IMR-90 (cell line): ENCODE measurements around the gene ACSL1. TPM values are rescaled to one million over a fixed set of nuclear protein-coding genes. Genes with fewer than 3 reads are reported as not detected.

ENCODE experiments used
- ATAC-seq: fragments of 200-7000 bp; cut with Tn5 transposase; 2 replicates; pipeline ENCODE4 v1.9.1; 2020; ENCODE audit warnings: low read depth, mild to moderate bottlenecking, moderate library complexity
- BruUV-seq: library from RNA; stranded (reverse); fragments of 400-500 nt; replicated peaks from 2 replicates; lab custom pipeline; 2021; lab: Mats Ljungman, UMichigan
- CTCF ChIA-PET: fragments of 300-600 bp; formaldehyde crosslinking; extraction: SDS; loops from one replicate; lab custom pipeline; 2021; ENCODE audit warnings: antibody characterized with exemption; lab: Yijun Ruan, JAX
- POLR2A ChIA-PET: fragments of 300-600 bp; sonication (Branson Sonifier 250); formaldehyde crosslinking; loops from one replicate; lab custom pipeline; 2022; ENCODE audit warnings: antibody characterized with exemption; ENCODE audit not compliant: unreplicated experiment; lab: Charles Lee
- DNase-seq: peaks from one replicate; pipeline ENCODE4 v3.0.0; 2013
- H2AFZ ChIP-seq: replicated peaks from 2 replicates; pipeline ENCODE3; 2013; ENCODE audit warnings: low read length, mild to moderate bottlenecking; ENCODE audit not compliant: poor library complexity
- H2AK5ac ChIP-seq: 2 replicates; pipeline ENCODE4 v1.6.1; 2013; ENCODE audit warnings: low read depth, low read length, inconsistent platforms
- H2AK9ac ChIP-seq: replicated peaks from 2 replicates; pipeline ENCODE3; 2013; ENCODE audit warnings: mild to moderate bottlenecking, low read depth, low read length, moderate library complexity; ENCODE audit not compliant: poor library complexity
- H2BK120ac ChIP-seq: 2 replicates; pipeline ENCODE4 v1.6.1; 2013; ENCODE audit warnings: low read depth, low read length, inconsistent platforms
- H2BK15ac ChIP-seq: 3 replicates; pipeline ENCODE4 v1.6.1; 2013; ENCODE audit warnings: low read depth, low read length, inconsistent platforms
- H2BK20ac ChIP-seq: 2 replicates; pipeline ENCODE4 v1.6.1; 2013; ENCODE audit warnings: low read depth, mild to moderate bottlenecking, inconsistent platforms, low read length, moderate library complexity
- H2BK5ac ChIP-seq: 2 replicates; pipeline ENCODE4 v1.6.1; 2013; ENCODE audit warnings: mild to moderate bottlenecking, low read depth, low read length, inconsistent platforms; ENCODE audit not compliant: poor library complexity, severe bottlenecking
- H3K14ac ChIP-seq: replicated peaks from 2 replicates; pipeline ENCODE4 v1.6.1; 2013; ENCODE audit warnings: low read depth, low read length, inconsistent platforms
- H3K18ac ChIP-seq: 2 replicates; pipeline ENCODE4 v1.6.1; 2013; ENCODE audit warnings: low read depth, low read length, control low read depth
- H3K23ac ChIP-seq: 2 replicates; pipeline ENCODE4 v1.6.1; 2013; ENCODE audit warnings: low read depth, low read length, inconsistent platforms
- H3K27ac ChIP-seq: 2 replicates; pipeline ENCODE4 v1.5.1; 2013; ENCODE audit warnings: mild to moderate bottlenecking, control low read depth, low read length; ENCODE audit not compliant: insufficient read depth
- H3K27me3 ChIP-seq: 2 replicates; pipeline ENCODE4 v1.6.1; 2013; ENCODE audit warnings: low read length; ENCODE audit not compliant: control insufficient read depth, insufficient read depth
- H3K36me3 ChIP-seq: 2 replicates; pipeline ENCODE4 v1.6.1; 2013; ENCODE audit warnings: low read length, mixed read lengths; ENCODE audit not compliant: control insufficient read depth, insufficient read depth
- H3K4ac ChIP-seq: 2 replicates; pipeline ENCODE4 v1.6.1; 2013; ENCODE audit warnings: low read depth, low read length, inconsistent platforms
- H3K4me1 ChIP-seq: 2 replicates; pipeline ENCODE4 v1.6.1; 2013; ENCODE audit warnings: low read length, mixed read lengths; ENCODE audit not compliant: control insufficient read depth, insufficient read depth
- H3K4me2 ChIP-seq: 2 replicates; pipeline ENCODE4 v1.6.1; 2013; ENCODE audit warnings: low read depth, mild to moderate bottlenecking, control low read depth, low read length, moderate library complexity
- H3K4me3 ChIP-seq: 2 replicates; pipeline ENCODE4 v1.5.1; 2013; ENCODE audit warnings: low read depth, mild to moderate bottlenecking, control low read depth, low read length, moderate library complexity; ENCODE audit not compliant: insufficient read depth
- H3K56ac ChIP-seq: 2 replicates; pipeline ENCODE4 v1.6.1; 2013; ENCODE audit warnings: low read length, inconsistent platforms; ENCODE audit not compliant: insufficient read depth; ENCODE audit errors: extremely low read depth
- H3K79me1 ChIP-seq, 2 experiments: 2 replicates each; pipeline ENCODE4 v1.6.1; 2013; ENCODE audit warnings: low read length in 2 of 2, inconsistent platforms in 1 of 2, low read depth in 1 of 2
- H3K9ac ChIP-seq: 2 replicates; pipeline ENCODE4 v1.6.1; 2013; ENCODE audit warnings: low read depth, low read length, control low read depth
- H3K9me1 ChIP-seq: 2 replicates; pipeline ENCODE4 v1.6.1; 2013; ENCODE audit warnings: low read length, inconsistent platforms; ENCODE audit not compliant: insufficient read depth
- H3K9me3 ChIP-seq: 2 replicates; pipeline ENCODE4 v1.6.1; 2013; ENCODE audit warnings: low read length; ENCODE audit not compliant: control insufficient read depth, insufficient read depth
- H4K20me1 ChIP-seq: 2 replicates; pipeline ENCODE4 v1.6.1; 2013; ENCODE audit warnings: low read length, inconsistent platforms; ENCODE audit not compliant: insufficient read depth
- H4K5ac ChIP-seq: 2 replicates; pipeline ENCODE4 v1.6.1; 2013; ENCODE audit warnings: mild to moderate bottlenecking, low read depth, low read length, control low read depth
- H4K8ac ChIP-seq, 2 experiments: 2 replicates each; pipeline ENCODE4 v1.6.1; 2013; ENCODE audit warnings: low read depth in 2 of 2, low read length in 2 of 2, control low read depth in 1 of 2, inconsistent platforms in 1 of 2
- H4K91ac ChIP-seq: 2 replicates; pipeline ENCODE4 v1.6.1; 2013; ENCODE audit warnings: low read depth, low read length, inconsistent platforms; ENCODE audit not compliant: insufficient read depth
- BHLHE40 ChIP-seq: fragments of 150-350 bp; IDR thresholded peaks from 2 replicates; pipeline ENCODE4 v1.6.1; 2016; ENCODE audit warnings: mild to moderate bottlenecking, low read depth, low read length
- CEBPB ChIP-seq: IDR thresholded peaks from 2 replicates; pipeline ENCODE4 v1.6.1; 2012; ENCODE audit warnings: low read depth, low read length, improper control_type of control experiment
- CHD1 ChIP-seq: IDR thresholded peaks from 2 replicates; pipeline ENCODE4 v1.6.1; 2012; ENCODE audit warnings: low read depth, low read length, improper control_type of control experiment
- CTCF ChIP-seq: conservative IDR thresholded peaks from 2 replicates; pipeline ENCODE4 v1.5.1; 2012; ENCODE audit warnings: mild to moderate bottlenecking, low read depth, low read length, improper control_type of control experiment
- ELK1 ChIP-seq: fragments of 150-350 bp; IDR thresholded peaks from 2 replicates; pipeline ENCODE4 v1.6.1; 2016; ENCODE audit warnings: low read depth, mild to moderate bottlenecking, low read length, moderate library complexity, borderline replicate concordance
- FOS ChIP-seq: fragments of 150-350 bp; IDR thresholded peaks from 2 replicates; pipeline ENCODE4 v1.6.1; 2016; ENCODE audit warnings: low read depth, low read length
- MAFK ChIP-seq: IDR thresholded peaks from 2 replicates; pipeline ENCODE4 v1.6.1; 2012; ENCODE audit warnings: low read depth, low read length, improper control_type of control experiment
- MAZ ChIP-seq: IDR thresholded peaks from 2 replicates; pipeline ENCODE4 v1.6.1; 2012; ENCODE audit warnings: low read depth, mild to moderate bottlenecking, low read length, improper control_type of control experiment, moderate library complexity, borderline replicate concordance
- MXI1 ChIP-seq: IDR thresholded peaks from 2 replicates; pipeline ENCODE4 v1.6.1; 2012; ENCODE audit warnings: low read depth, mild to moderate bottlenecking, low read length, moderate library complexity, borderline replicate concordance
- POLR2A ChIP-seq: IDR thresholded peaks from 2 replicates; pipeline ENCODE4 v1.6.1; 2012; ENCODE audit warnings: mild to moderate bottlenecking, low read depth, low read length
- RFX5 ChIP-seq: IDR thresholded peaks from 2 replicates; pipeline ENCODE4 v1.8.0; 2012; ENCODE audit warnings: low read depth, mild to moderate bottlenecking, low read length, moderate library complexity
- SMC3 ChIP-seq: fragments of 150-350 bp; IDR thresholded peaks from 2 replicates; pipeline ENCODE4 v1.6.1; 2016; ENCODE audit warnings: low read depth, mild to moderate bottlenecking, antibody characterized with exemption, low read length, moderate library complexity
- WGBS, 2 experiments: methylation state at CpG; one replicate each; pipeline versions ENCODE4 v1.1.5 to v1.1.7; 2013; ENCODE audit warnings: missing lambda C conversion rate in 2 of 2; ENCODE audit not compliant: insufficient read length in 1 of 2; ENCODE audit errors: extremely low coverage in 2 of 2; 5-methylcytosine and 5-hydroxymethylcytosine counted together
- dilution Hi-C: fragments of 300-500 bp; cut with HindIII; formaldehyde crosslinking; loops from one replicate; pipeline ENCODE4 v1.14.3; 2018; ENCODE audit warnings: low sequenced_read_pairs; ENCODE audit not compliant: unreplicated experiment
- in situ Hi-C: fragments of 300-500 bp; cut with MboI; formaldehyde crosslinking; loops from 3 replicates; pipeline ENCODE4 v1.14.3; 2019; ENCODE audit warnings: low sequenced_read_pairs, inconsistent platforms, mixed read lengths
- intact Hi-C: fragments of 100-400 bp; cut with micrococcal nuclease; formaldehyde crosslinking; loops from 2 replicates; pipeline ENCODE4 v1.10.0; 2022
- polyA plus RNA-seq, 3 experiments: library from polyadenylated mRNA; depleted of rRNA; stranded (reverse); fragments of >200 nt; gene quantifications; 2 replicates each; pipeline ENCODE4 v1.2.3, GENCODE V29; 2012; ENCODE audit warnings: low replicate concordance in 1 of 3
- total RNA-seq: library from RNA; depleted of rRNA; stranded (reverse); fragments of >200 nt; gene quantifications from 2 replicates; pipeline ENCODE4 v1.2.3, GENCODE V29; 2012

The ACSL1 gene
- total and polyA plus RNA-seq, 2 of the 4 experiments (the other 2 are of a cell fraction), result 14.4 to 26.0 TPM

- H3K23ac ChIP-seq, result no peak overlapping the region
- ChIA-PET CTCF (interaction anchor here (1.3 kb wide), 1 partner anchor 155 kb away, joined by 3 read pairs; no protein-coding TSS in a partner anchor), POLR2A (interaction anchor here (0.5 kb wide), 1 partner anchor 19 kb away, joined by 5 read pairs; no protein-coding TSS in a partner anchor)
- no peaks in the 10 kb centered on the region for H3K27me3 ChIP-seq
- no peaks in the 10 kb centered on the region for H3K36me3 ChIP-seq
- no peak overlapping the region for H2BK15ac ChIP-seq
- H2BK5ac ChIP-seq, result no peak overlapping the region
- no peaks in the 10 kb centered on the region for H4K20me1 ChIP-seq
- no peak overlapping the region for H2BK20ac ChIP-seq
- no peak overlapping the region for H3K14ac ChIP-seq
- intact Hi-C loops (no loop called here), dilution Hi-C loops (no loop called here), in situ Hi-C loops (no loop called here)
- WGBS, 2 experiments, result 80% methylated on average over 5 of the region's 6 CpGs; no CpG with 5 or more reads in 1 of the 2 experiments
- no peak overlapping the region for H3K4me2 ChIP-seq
- H2BK120ac ChIP-seq, result no peak overlapping the region
- ATAC-seq, result no peak
- H3K4ac ChIP-seq, result no peak overlapping the region
- H3K56ac ChIP-seq, result no peak overlapping the region
- H3K9ac ChIP-seq, result no peak overlapping the region
- H3K9me1 ChIP-seq, result no peaks in the 10 kb centered on the region
- H3K79me1 ChIP-seq, result no peaks in the 10 kb centered on the region
- BruUV-seq, result no TSS peak
- H3K18ac ChIP-seq, result no peak overlapping the region
- H4K5ac ChIP-seq, result no peak overlapping the region
- no peak overlapping the region for H4K91ac ChIP-seq
- H3K4me3 ChIP-seq, result no peak overlapping the region
- no peak overlapping the region for H3K27ac ChIP-seq
- no peak overlapping the region for H2AK5ac ChIP-seq
- peaks cover 6% of the 10 kb centered on the region; the same call in 1 of the 2 replicates for H3K4me1 ChIP-seq
- DNase-seq, result no peak
- H2AK9ac ChIP-seq, result no peak overlapping the region
- H2AFZ ChIP-seq, result no peak overlapping the region
- TF ChIP-seq SMC3 (no peak), MXI1 (no peak), ELK1 (no peak), CTCF (no peak), BHLHE40 (no peak), POLR2A (no peak), RFX5 (no peak), CHD1 (no peak), MAFK (no peak), CEBPB (no peak), FOS (no peak), MAZ (no peak)
- no peaks in the 10 kb centered on the region for H3K9me3 ChIP-seq
- H4K8ac ChIP-seq, result no peak overlapping the region
These were observed 74.2 kb downstream of the ACSL1 start for GRCh38 chr4:184751585-184751956.
